Measurements from ENCODE around the gene WDR70.

- TF ChIP-seq CTCF (IDR thresholded peaks at IDR 0.05) (no peak), POLR2A (IDR thresholded peaks at IDR 0.05) (no peak), POLR2AphosphoS5 (IDR thresholded peaks at IDR 0.05) (no peak)
Measured at GRCh38 chr5:37568893-37569292, 189.8 kb downstream of the WDR70 start.

All from sigmoid colon (tissue), 4 donors.